ENCODE measurements around the gene ARRDC4.

The ARRDC4 gene

GRCh38 chr15:98002866-98003265, 42.4 kb downstream of the ARRDC4 start:
- Histone ChIP-seq H4K20me1 (ENCODE audit: low read depth, low read length) (no peaks in the 10 kb centered on the region), H3K4me2 (ENCODE audit: low read depth, low read length, poor library complexity, severe bottlenecking) (no peak overlapping the region), H3K27me3 (ENCODE audit: low read length) (no peaks in the 10 kb centered on the region)

GRCh38 chr15:98003518-98003917, 43.0 kb downstream of the ARRDC4 start:
- no peaks in the 10 kb centered on the region for H4K20me1 ChIP-seq (ENCODE audit: low read depth, low read length)
- no peaks in the 10 kb centered on the region for H3K27me3 ChIP-seq (ENCODE audit: low read length)
- 0 out of 2 replicates have a peak, but pooled peaks cover 9% of the 10 kb centered on the region for H3K9me3 ChIP-seq (ENCODE audit: insufficient read depth, low read length)
- TF ChIP-seq EZH2phosphoT487 (conservative IDR thresholded peaks at IDR 0.05; ENCODE audit: low read length) (no peak), CTCF (IDR thresholded peaks at IDR 0.05; ENCODE audit: insufficient read depth, low read length, poor library complexity, severe bottlenecking) (no peak)
- no peaks in the 10 kb centered on the region for H3K9me2 ChIP-seq (replicated peaks; ENCODE audit: insufficient read depth, low read length)
- no peak overlapping the region for H2AFZ ChIP-seq (ENCODE audit: low read depth, low read length, severe bottlenecking)
- H3K79me2 ChIP-seq (ENCODE audit: insufficient read depth, low read length) = no peaks in the 10 kb centered on the region
- H3K4me3 ChIP-seq (ENCODE audit: insufficient read depth, low read length, poor library complexity, severe bottlenecking) = no peak overlapping the region
- H3F3A ChIP-seq (ENCODE audit: insufficient read depth) = no peaks in the 10 kb centered on the region
- H3K36me3 ChIP-seq (ENCODE audit: low read length) = no peaks in the 10 kb centered on the region
- H3K9ac ChIP-seq (ENCODE audit: low read length) = no peak overlapping the region
- H3K4me2 ChIP-seq (ENCODE audit: low read depth, low read length, poor library complexity, severe bottlenecking) = no peak overlapping the region
- no peak overlapping the region for H3K27ac ChIP-seq (ENCODE audit: low read depth, low read length)

More at GRCh38 chr15:98002866-98003265, 42.4 kb downstream of the ARRDC4 start:
- Histone ChIP-seq H3K36me3 (ENCODE audit: low read length) (no peaks in the 10 kb centered on the region), H3K4me3 (ENCODE audit: insufficient read depth, low read length, poor library complexity, severe bottlenecking) (no peak overlapping the region), H3K9me2 (replicated peaks; ENCODE audit: insufficient read depth, low read length) (no peaks in the 10 kb centered on the region), H3K9me3 (ENCODE audit: insufficient read depth, low read length) (0 out of 2 replicates have a peak, but pooled peaks cover 9% of the 10 kb centered on the region), H3K9ac (ENCODE audit: low read length) (no peak overlapping the region), H3K27ac (ENCODE audit: low read depth, low read length) (no peak overlapping the region), H3K79me2 (ENCODE audit: insufficient read depth, low read length) (no peaks in the 10 kb centered on the region), H2AFZ (ENCODE audit: low read depth, low read length, severe bottlenecking) (no peak overlapping the region), H3F3A (ENCODE audit: insufficient read depth) (no peaks in the 10 kb centered on the region)
- no peak for TF ChIP-seq CTCF (IDR thresholded peaks at IDR 0.05; ENCODE audit: insufficient read depth, low read length, poor library complexity, severe bottlenecking)

GRCh38 chr15:98003996-98004395, 43.5 kb downstream of the ARRDC4 start:
- Histone ChIP-seq H4K20me1 (ENCODE audit: low read depth, low read length) (no peaks in the 10 kb centered on the region), H3K79me2 (ENCODE audit: insufficient read depth, low read length) (no peaks in the 10 kb centered on the region), H2AFZ (ENCODE audit: low read depth, low read length, severe bottlenecking) (no peak overlapping the region), H3K27ac (ENCODE audit: low read depth, low read length) (no peak overlapping the region), H3K36me3 (ENCODE audit: low read length) (no peaks in the 10 kb centered on the region), H3K4me3 (ENCODE audit: insufficient read depth, low read length, poor library complexity, severe bottlenecking) (no peak overlapping the region), H3K9me2 (replicated peaks; ENCODE audit: insufficient read depth, low read length) (no peaks in the 10 kb centered on the region), H3K27me3 (ENCODE audit: low read length) (no peaks in the 10 kb centered on the region), H3K4me2 (ENCODE audit: low read depth, low read length, poor library complexity, severe bottlenecking) (no peak overlapping the region), H3K9ac (ENCODE audit: low read length) (no peak overlapping the region), H3K9me3 (ENCODE audit: insufficient read depth, low read length) (0 out of 2 replicates have a peak, but pooled peaks cover 9% of the 10 kb centered on the region), H3F3A (ENCODE audit: insufficient read depth) (no peaks in the 10 kb centered on the region)
- TF ChIP-seq CTCF (IDR thresholded peaks at IDR 0.05; ENCODE audit: insufficient read depth, low read length, poor library complexity, severe bottlenecking) (no peak), EZH2phosphoT487 (conservative IDR thresholded peaks at IDR 0.05; ENCODE audit: low read length) (no peak)
